ENCODE measurements around the gene FAM168A.
"Not testable (repeated sequence)": the region's sequence is repeated elsewhere in the genome, so short reads cannot be mapped to it uniquely, and the experiment has no call there.

Gene FAM168A

DNA sequence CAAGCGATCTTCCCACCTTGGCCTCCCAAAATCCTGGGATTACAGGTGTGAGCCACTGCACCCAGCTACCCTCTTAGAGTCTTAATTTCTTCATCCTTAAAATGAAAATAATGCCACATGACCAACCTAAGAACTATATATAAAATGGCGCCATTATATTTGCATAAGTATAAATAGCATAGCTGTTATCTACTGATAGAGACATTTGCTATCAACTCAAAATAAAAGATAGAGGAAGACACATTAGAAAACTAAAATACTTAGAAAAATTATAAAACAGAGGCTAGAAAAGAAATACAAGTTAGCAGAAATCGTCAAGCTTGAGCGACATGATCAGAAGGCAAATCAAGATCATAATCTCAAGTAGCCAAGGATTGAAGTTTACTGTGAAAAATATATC, 6.2 kb downstream of the FAM168A start:
- no peak for DNase-seq

DNA sequence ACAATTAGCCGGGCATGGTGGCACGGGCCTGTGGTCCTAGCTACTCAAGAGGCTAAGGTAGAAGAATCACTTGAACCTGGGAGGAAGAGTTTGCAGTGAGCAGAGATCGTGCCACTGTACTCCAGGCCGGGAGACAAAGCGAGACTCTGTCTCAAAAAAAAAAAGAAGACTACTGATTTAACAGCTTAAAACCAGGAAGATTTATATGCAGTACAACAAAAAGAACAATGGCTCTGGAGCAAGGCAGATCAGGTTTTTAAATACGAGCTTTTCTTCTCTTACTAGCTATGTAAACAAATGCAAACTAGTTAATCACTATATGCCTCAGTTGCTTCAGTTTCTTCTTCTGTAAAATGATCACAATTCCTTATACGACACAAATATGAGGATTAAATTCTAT, 6.9 kb downstream of the FAM168A start:
- no peak for DNase-seq

DNA sequence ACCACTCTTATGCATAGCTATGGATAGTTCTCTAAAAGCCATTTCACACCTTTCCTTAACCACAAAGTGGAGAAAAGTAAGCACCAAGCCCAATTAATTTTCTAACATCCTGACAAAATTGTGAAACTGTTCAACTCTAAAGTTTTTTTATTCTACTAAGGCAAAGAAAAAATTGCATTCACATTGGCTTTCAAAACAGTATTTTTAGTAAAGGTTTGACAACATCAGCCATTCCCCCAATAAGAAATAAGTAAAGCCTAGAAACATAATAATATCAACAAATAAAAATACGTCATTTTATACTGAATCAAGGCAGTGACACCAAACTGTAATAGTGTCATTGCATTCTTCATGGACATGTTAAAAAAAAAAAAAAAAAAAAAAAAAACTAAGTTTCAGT, 11.1 kb downstream of the FAM168A start:
- no peak for DNase-seq

DNA sequence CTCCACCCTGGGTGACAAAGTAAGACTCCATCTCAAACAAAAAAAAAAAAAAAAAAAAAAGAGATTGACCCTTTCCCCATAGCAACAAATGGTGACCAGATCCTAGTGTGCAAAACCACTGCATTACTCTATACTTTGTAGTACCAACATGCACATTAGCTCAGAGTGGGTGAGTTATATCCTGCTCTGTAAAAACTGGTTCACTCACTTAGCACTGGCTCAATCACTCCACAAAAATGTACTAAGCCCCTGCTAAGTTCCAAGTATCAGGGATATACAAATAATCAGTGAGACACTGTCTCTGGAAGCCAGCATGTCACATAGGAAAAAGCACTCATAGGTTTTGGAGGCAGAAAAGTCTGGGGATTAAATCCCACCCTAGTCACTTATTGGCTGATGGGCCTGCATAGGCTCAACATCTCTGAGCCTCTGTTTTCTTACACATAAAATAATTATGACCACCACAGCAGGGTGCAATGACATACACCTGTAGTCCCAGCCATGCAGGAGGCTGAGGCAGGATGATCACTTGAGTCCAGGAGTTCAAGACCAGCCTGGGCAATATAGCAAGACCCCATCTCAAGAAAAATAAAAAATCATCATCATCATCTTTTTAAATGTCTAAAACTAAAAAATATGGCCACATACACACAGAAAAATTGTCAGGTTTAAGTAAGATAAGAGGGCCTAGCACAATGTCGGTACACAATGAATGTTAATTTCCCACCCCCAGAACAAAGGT, 11.9 kb downstream of the FAM168A start:
- no peak for DNase-seq

DNA sequence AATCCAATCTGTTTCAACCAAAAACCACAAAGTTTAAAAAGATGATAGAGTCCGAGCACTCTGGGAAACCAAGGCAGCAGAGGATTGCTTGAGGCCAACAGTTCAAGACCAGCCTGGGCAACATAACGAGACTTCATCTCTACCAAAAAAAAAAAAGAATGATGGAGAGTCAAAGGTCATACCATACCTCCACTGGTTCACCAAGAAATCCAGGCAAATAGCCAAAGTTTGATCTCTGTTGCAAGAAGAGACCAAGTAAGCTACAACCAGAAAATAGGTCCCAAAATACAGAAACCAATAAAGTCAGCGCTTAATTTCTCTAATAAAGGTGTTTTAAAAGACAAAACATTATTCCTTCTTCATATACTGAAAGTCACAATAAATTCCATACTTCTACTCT, 13.1 kb downstream of the FAM168A start:
- no peak for DNase-seq

DNA sequence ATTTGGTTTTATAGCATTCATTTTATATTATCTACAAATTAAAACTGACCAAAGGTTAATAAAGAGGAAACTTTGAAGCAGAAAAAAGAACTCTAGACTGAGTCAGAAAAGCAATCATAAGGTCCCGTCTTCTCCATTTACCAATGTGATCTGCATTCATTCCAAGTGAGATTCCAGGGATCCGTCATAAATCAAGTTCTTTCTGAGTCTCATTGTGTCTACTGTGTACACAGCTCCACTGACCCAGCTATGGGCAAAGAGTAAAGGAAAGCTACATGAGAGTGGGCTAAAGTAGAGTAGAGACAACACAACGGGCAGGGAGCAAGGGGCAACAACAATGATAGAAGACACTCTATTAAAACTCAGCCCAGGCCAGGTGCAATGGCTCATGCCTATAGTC, 15.3 kb downstream of the FAM168A start:
- DNase-seq, result no peak

GRCh38 chr11:73580749-73581148, 17.2 kb downstream of the FAM168A start:
- not testable (repeated sequence) for DNase-seq

DNA sequence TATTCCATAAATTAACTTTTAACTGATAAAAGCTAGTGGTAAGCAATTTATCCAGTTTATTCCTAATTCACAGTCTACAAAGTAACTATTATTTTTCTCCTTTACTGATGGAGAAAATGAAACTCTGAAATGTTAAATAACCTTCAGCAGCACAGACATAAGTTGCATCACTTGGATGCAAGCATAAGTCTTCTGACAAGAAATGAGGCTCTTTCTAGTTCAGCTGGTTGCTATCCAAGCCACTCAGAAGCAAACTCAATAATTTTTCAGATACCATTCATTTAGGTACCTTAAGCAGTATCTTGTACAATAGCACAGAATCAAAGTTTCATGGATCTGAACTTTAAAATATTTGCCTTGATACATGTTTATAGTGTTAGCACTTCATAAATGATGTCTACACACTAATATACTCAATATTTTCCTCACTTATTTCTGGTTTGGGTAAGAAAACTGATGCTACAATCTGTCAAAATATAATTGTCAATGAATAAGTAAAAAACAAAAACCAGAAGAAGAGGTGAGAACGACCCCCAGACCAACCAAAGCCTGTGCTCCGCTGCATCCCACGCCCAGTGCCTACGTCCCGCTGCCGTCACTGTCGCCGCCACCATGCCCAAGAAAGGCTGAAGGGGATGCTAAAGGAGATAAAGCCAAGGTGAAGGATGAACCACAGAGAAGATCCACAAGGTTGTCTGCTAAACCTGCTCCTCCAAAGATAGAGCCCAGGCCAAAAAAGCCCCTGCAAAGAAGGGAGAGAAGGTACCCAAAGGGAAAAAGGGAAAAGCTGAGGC, 18.1 kb downstream of the FAM168A start:
- DNase-seq, result no peak

- DNase-seq, result peak; percentile 11
Measured at GRCh38 chr11:73578592-73579185, 19.2 kb downstream of the FAM168A start.

DNA sequence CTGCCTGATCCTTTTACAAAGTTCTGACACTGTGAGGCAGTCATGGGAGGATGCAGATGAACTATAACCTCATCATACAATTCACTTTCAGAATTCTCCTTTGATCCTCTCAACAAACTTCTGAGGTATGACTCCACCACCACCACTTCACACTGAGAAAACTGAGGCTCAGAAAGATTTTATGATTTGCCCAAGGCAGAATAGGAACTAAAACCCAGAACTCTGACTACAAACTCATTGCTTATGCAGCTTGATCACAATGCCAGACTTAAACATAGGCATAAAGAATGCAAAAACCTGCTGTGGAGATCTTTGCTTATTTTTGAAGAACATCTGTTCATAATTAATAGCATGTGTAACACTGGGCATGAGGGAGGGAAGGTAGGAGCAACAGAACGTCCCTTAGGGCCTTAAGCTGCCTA, 20.4 kb downstream of the FAM168A start:
- DNase-seq, result no peak

DNA sequence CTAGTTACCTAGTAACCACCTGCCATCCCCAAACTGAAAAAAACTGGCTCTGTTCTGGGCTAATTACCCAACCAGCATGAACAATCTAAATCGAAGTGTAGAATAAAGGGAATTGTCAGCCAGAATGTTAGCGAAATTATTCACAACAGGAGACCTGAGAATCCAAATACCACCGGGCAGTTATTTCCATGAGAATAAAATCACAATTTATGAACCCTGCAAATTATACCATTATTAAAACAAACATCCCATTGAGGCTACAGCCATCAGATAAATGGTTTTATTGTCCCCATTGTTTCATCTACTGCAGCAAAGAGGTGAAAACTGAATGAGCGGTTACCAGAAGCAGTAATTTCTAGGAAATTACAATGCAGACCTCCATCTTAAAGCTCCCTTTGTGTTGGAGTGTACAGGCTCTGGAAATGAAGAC, 21.7 kb downstream of the FAM168A start:
- no peak for DNase-seq

- DNase-seq, result not testable (repeated sequence)
Measured at GRCh38 chr11:73571982-73572381, 25.9 kb downstream of the FAM168A start.

DNA sequence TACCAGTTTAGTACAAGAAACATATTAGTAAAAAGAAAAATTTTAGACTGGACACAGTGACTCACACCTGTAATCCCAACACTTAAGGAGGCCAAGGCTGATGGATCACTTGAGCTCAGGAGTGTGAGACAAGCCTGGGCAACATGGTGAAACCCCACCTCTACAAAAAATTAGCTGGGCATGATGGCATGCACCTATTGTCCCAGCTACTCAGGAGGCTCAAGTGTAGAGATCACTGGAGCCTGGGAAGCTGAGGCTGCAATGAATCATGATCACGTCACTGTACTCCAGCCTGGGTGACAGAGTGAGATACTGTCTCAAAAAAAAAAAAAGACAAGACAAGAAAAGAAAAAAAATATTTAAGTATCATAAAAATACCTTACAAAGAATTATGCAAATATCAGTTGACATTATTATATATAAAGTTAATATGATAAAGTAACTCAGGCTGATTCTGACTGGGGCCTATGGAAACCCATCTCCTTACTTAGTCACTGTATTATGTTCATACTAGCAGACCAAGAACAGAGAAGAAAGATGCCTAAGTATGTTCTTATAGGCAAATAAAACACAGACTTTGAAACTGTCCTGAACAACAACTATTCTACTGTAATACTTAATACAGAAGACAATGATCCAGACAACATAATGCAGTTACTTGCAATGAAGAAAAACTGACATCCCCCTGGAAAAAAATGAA, 27.3 kb downstream of the FAM168A start:
- no peak for DNase-seq

- no peak for DNase-seq
Measured at GRCh38 chr11:73566977-73567755, 30.7 kb downstream of the FAM168A start.

- no peak for DNase-seq
Measured at GRCh38 chr11:73566422-73566821, 31.5 kb downstream of the FAM168A start.

DNA sequence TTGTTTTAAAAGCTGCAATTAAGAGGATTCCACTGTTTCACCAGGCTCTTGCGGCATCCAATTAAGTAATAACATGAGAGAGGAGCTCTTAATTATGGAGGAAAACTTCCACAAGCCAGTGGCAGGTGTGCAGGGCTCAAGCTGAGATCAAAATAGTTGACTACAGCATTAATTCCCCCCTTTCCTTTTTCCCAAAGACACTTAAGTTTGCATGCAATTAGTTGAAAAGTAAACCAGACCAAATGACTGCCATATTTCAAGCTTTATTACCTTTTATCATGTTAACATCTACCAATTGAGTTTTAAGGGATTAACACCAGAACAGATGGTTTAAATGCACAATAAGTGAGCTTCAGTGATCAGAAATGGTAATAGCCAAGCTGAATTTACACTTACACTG, 32.1 kb downstream of the FAM168A start:
- DNase-seq, result no peak

DNA sequence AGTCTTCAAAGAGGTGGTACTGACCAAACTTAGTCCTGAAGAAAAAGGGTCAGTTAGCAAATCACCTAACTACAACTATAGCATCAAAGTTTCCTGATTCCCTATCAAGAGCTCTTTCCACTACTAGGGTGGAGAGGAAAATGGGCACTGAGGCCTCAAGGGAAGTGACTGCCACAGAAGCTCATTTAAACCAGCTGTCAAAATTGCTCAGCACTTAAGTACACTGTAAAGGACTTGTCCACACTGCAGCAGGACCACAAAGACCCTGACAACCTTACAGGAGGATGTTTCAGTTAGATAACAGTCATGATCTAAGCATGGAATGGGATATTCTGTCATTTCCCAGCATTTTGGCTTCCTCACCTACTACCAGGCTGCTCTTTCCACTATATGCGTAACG, 33.0 kb downstream of the FAM168A start:
- DNase-seq, result no peak

- DNase-seq, result no peak
Measured at GRCh38 chr11:73563539-73564200, 34.2 kb downstream of the FAM168A start.

GRCh38 chr11:73559743-73560142, 38.2 kb downstream of the FAM168A start:
- no peak for DNase-seq

GRCh38 chr11:73556966-73557365, 40.9 kb downstream of the FAM168A start:
- no peak for DNase-seq

GRCh38 chr11:73555615-73556014, 42.3 kb downstream of the FAM168A start:
- DNase-seq, result no peak

Measured in activated CD4-positive, alpha-beta T cell treated with anti-CD3 and anti-CD28 coated beads for 48 hours (primary cell).